Lower lobe of right lung (tissue), 2 donors: ENCODE measurements around the gene RETSAT. TPM values are rescaled to one million over a fixed set of nuclear protein-coding genes. Genes with fewer than 3 reads are reported as not detected.
"Not testable (repeated sequence)": the region's sequence is repeated elsewhere in the genome, so short reads cannot be mapped to it uniquely, and the experiment has no call there.

Source experiments
- ATAC-seq, 2 donors: fragments of 200-7000 bp; cut with Tn5 transposase; one replicate each; pipeline ENCODE4 v1.9.1; 2020 to 2022; ENCODE audit warnings: mild to moderate bottlenecking in 2 of 2, moderate library complexity in 2 of 2
- DNase-seq: peaks from one replicate; pipeline ENCODE4 v3.0.0-alpha.2; 2020
- H3K27ac ChIP-seq: fragments of 200-600 bp; one replicate; pipeline ENCODE4 v1.8.0; 2022
- H3K27me3 ChIP-seq: fragments of 200-600 bp; one replicate; pipeline ENCODE4 v1.8.0; 2022; ENCODE audit warnings: low read depth
- H3K36me3 ChIP-seq: fragments of 200-600 bp; one replicate; pipeline ENCODE4 v1.8.0; 2022; ENCODE audit warnings: mild to moderate bottlenecking
- H3K4me1 ChIP-seq: fragments of 200-600 bp; one replicate; pipeline ENCODE4 v1.8.0; 2022
- H3K4me3 ChIP-seq: fragments of 200-600 bp; one replicate; pipeline ENCODE4 v1.8.0; 2022; ENCODE audit warnings: mild to moderate bottlenecking
- H3K9me3 ChIP-seq: fragments of 200-600 bp; one replicate; pipeline ENCODE4 v1.8.0; 2022
- CTCF ChIP-seq: fragments of 200-600 bp; IDR thresholded peaks from one replicate; pipeline ENCODE4 v1.8.0; 2022; ENCODE audit warnings: antibody characterized with exemption, mild to moderate bottlenecking
- intact Hi-C: fragments of 100-400 bp; cut with DNase I; formaldehyde crosslinking; loops from one replicate; pipeline ENCODE4 v1.11.0; 2022
- total RNA-seq: library from RNA; stranded (reverse); fragmentation: NEBNext Ultra II Directional; extraction: Animal tissue kit (Norgen Biotek cat#: 25700); gene quantifications from one replicate; pipeline ENCODE4 v1.2.1, GENCODE V29; 2021
- donor health status: DM: no; HTN: yes; CAD: no; lungs with severe emphysema.

RETSAT gene
- total RNA-seq, 1 donor from 2014 or later = 55.5 TPM

- H3K4me3 ChIP-seq = peak overlapping the region; percentile 71
- DNase-seq = no peak
- ATAC-seq = no peak
- no peak overlapping the region for H3K27ac ChIP-seq
- H3K36me3 ChIP-seq = peaks cover 61% of the 10 kb centered on the region
- TF ChIP-seq CTCF = no peak
- intact Hi-C loops = no loop called here
- H3K9me3 ChIP-seq = no peaks in the 10 kb centered on the region
- H3K27me3 ChIP-seq = no peaks in the 10 kb centered on the region
- H3K4me1 ChIP-seq = peaks cover 70% of the 10 kb centered on the region
Measured at GRCh38 chr2:85324639-85325465, 29.5 kb downstream of the RETSAT start.

GRCh38 chr2:85323988-85324367, 30.4 kb downstream of the RETSAT start:
- H3K27me3 ChIP-seq, ATAC-seq, H3K27ac ChIP-seq, DNase-seq, H3K9me3 ChIP-seq, intact Hi-C loops: not testable (repeated sequence)
- Histone ChIP-seq H3K4me1 (peaks cover 78% of the 10 kb centered on the region), H3K36me3 (peaks cover 69% of the 10 kb centered on the region), H3K4me3 (peak overlapping the region; percentile 0)

GRCh38 chr2:85323351-85323987, 30.9 kb downstream of the RETSAT start:
- peak overlapping the region; percentile 0 for H3K4me3 ChIP-seq
- no peak overlapping the region for H3K27ac ChIP-seq
- peaks cover 82% of the 10 kb centered on the region for H3K4me1 ChIP-seq
- DNase-seq (no peak), ATAC-seq (no peak)
- no peak for TF ChIP-seq CTCF
- peaks cover 74% of the 10 kb centered on the region for H3K36me3 ChIP-seq
- no peaks in the 10 kb centered on the region for H3K27me3 ChIP-seq
- no peaks in the 10 kb centered on the region for H3K9me3 ChIP-seq
- intact Hi-C loops = no loop called here

- Histone ChIP-seq H3K4me1 (peaks cover 69% of the 10 kb centered on the region), H3K4me3 (no peak overlapping the region), H3K27me3 (no peaks in the 10 kb centered on the region), H3K27ac (no peak overlapping the region), H3K9me3 (no peaks in the 10 kb centered on the region), H3K36me3 (peaks cover 95% of the 10 kb centered on the region)
- DNase-seq = no peak
- intact Hi-C loops = no loop called here
- ATAC-seq = peak in 1 of 2 donors; percentile 42
- no peak for TF ChIP-seq CTCF
Measured at GRCh38 chr2:85319796-85320195, 34.5 kb downstream of the RETSAT start.

- TF ChIP-seq CTCF = no peak
- intact Hi-C loops = no loop called here
Measured at GRCh38 chr2:85318222-85319074, 35.9 kb downstream of the RETSAT start.

GRCh38 chr2:85315921-85316320, 38.4 kb downstream of the RETSAT start:
- DNase-seq, intact Hi-C loops, ATAC-seq, H3K4me3 ChIP-seq, H3K9me3 ChIP-seq, H3K27ac ChIP-seq, H3K27me3 ChIP-seq: not testable (repeated sequence)
- peaks cover 75% of the 10 kb centered on the region for H3K36me3 ChIP-seq
- H3K4me1 ChIP-seq = peaks cover 31% of the 10 kb centered on the region

More at GRCh38 chr2:85318222-85319074, 35.9 kb downstream of the RETSAT start:
- no peak overlapping the region for H3K4me3 ChIP-seq
- peaks cover 94% of the 10 kb centered on the region for H3K36me3 ChIP-seq
- H3K27ac ChIP-seq = no peak overlapping the region
- H3K4me1 ChIP-seq = peaks cover 56% of the 10 kb centered on the region
- no peak for DNase-seq
- ATAC-seq = peak; percentile 78 to 82
- H3K9me3 ChIP-seq = no peaks in the 10 kb centered on the region
- H3K27me3 ChIP-seq = no peaks in the 10 kb centered on the region
